NCI-H748 treated with DMSO at 0.1 percent for 48 hours (cell line): ENCODE data around the gene PTTG2.

Experiments
- DNase-seq: peaks from one replicate; lab custom pipeline; 2025; lab: John Stamatoyannopoulos, UW

The PTTG2 gene

DNA sequence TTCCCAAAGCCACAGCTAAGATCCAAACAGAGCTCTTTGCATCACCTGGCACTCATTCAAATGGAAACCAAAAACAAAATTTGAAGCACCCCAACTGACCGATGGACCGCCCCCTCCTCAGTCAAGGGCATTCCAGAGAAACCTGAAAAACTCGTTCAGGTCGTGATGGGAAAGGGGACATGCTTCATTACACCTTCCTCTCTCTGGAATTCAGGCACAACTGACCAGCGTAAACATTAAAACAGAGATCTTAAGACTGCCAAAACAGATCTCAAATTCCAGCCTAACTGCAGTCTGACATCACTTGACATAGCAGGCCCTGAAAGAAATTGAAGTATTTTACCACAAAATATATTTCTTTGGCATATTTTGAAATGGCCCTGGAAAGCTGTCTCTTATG is 28.5 kb downstream of the PTTG2 start:
- no peak for DNase-seq

DNA sequence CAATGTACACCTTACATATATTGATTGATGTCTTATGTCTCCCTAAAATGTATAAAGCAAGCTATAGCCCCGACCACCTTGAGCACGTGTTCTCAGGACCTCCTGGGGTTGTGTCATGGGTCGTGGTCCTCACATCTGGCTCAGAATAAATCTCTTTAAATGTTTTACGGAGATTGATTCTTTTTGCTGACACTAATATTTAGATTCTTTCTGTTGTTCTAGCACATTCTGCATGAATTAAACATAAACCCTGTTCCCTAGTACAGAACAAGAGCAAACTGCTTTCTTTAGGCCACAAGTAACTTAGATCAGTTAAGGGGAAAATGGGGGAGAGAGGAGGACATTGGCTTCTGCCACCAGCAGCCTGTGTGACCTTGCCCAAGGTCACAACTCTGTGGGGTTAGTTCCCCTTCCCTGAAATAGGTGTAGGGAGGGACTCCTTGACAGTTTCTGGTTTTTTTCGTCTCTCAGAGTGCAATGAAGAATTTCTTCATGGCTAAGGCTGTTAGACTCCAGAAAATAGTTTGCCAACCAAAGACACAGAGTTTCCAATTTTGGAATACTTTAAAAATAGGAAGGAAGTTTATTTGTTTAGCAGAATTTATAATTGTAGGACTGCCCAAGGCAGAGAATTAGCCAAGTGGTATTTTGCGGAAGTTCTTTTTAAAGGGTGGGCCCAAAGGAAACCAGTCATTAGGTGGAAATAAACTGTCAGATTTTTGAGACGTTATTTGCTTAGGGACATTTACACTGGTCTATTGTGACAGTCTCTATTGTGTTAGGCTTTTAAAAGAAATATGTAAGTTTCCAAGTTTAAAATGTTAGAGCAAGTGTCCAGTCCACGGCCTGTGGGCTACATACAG is 29.4 kb downstream of the PTTG2 start:
- DNase-seq = no peak

DNA sequence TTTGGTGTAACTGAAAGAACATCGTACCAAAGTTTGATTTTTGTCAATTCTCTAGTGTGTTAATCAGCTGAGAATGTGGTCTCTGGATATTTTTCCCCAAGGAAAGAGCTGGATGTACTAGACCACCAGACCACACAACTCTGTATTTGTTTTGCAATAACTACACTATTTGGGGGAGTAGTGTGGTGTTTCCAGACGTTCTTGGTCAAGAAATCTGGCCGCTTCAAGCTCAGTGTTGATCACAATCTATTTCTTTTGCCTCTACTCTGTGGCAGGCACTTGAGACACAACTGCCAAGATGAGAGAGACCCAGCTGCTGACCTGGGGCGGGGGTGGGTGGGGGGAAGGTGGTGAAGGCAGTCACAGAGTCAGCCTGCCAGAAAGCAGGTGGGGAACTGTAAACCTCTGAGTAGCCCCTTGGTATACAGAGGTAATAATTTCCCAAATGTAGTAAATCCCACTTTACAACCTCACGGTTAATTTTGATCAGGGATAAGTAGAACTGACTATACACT is 30.6 kb downstream of the PTTG2 start:
- no peak for DNase-seq

DNA sequence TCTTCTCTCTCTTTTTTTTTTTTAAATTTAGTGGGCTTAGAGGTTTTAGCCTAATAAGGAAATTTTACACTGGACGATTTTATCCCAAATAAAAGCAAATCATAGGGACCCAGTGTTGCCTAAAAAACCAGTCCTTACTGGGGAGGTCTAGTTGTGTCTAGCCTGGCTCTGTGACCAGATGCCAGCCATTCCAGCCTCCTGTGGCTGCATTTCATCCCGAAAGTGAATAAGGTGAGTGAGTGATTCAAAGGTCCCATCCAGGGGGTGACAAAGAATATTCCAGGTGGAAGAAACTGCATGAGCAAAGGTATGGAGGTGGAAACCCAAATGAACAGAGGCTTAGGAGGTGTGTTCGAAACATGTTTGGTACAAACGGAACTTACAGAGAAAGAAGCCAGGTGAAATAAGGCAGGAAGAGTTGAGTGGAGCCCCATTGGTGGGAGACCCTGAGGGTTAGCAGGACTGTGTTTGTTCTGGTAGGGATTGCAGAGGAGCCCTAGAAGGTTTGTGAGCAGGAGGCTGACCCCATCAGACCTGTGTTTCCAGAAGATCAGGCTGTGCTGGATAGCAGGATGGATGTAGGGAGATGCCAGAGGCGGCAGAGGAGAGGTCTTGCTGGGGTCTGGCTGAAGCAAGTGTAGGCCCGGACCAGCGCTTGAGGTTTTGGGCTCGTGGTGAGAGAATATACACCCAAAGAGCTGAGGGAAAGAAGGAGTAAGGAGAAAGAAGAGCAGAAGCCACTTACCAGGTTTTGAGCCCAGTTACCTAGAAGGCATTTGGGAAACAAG is 31.6 kb downstream of the PTTG2 start:
- no peak for DNase-seq

DNA sequence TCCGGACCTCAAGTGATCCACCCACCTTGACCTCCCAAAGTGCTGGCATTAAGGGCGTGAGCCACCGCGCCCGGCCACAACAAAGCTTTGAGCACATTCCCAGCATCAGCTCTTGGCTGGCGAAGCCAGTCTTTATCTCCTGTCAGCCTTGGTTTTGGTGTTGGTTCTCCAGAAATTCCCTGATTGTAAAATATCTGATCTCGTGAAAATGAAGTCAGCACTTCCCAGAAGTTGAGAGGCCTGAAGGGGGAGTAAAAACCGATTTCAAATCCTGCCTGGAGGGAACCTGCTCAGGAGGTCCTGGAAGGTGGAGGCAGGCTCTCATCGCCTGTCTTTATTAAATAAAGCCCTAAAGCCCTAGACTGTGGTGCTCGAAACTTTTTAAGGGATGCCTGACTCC is 33.6 kb downstream of the PTTG2 start:
- DNase-seq = no peak

DNA sequence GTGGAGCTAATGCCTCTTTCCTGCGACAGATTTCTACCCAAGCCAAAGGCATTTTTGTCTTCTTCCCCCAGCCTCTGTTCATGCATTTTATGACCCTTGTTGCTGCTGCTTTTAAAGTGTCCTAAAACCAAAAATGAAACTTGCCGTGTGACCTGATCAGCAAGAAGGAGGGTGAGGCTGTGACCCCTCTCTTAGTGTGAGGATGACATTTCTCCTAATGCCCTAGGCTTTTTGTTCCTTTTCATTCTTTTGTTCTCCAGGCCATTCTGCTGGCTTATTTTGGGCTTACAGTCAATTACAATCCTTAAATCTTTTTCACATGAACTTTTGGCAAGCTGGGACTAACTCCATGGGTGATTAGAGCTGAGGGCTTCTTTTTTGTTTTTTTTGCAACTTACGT is 34.4 kb downstream of the PTTG2 start:
- DNase-seq = no peak

DNA sequence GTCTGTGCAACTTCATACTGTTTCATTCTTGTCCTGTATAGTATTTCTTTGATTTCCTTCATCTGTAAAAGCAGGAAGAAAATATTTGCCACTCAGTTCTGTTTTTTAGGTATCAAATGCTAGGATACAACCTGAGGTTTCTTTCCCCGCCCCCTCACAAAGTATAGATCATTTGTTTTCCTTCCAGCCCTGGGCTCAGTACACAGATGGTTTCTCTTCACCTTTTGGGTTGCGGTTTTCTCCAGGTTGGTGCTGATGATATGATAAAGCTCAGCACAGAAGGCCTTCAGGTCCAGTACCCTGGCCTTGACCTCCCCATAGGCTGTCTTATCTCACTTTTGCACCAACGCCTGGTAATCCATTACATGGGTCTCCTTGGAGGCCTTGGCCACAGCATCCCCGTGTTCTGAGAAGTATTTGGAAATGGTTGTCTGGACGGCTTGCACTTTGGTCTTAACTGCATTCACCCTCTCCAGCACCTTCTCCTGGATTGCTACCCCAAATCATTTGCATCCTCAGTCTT is 35.2 kb downstream of the PTTG2 start:
- no peak for DNase-seq

DNA sequence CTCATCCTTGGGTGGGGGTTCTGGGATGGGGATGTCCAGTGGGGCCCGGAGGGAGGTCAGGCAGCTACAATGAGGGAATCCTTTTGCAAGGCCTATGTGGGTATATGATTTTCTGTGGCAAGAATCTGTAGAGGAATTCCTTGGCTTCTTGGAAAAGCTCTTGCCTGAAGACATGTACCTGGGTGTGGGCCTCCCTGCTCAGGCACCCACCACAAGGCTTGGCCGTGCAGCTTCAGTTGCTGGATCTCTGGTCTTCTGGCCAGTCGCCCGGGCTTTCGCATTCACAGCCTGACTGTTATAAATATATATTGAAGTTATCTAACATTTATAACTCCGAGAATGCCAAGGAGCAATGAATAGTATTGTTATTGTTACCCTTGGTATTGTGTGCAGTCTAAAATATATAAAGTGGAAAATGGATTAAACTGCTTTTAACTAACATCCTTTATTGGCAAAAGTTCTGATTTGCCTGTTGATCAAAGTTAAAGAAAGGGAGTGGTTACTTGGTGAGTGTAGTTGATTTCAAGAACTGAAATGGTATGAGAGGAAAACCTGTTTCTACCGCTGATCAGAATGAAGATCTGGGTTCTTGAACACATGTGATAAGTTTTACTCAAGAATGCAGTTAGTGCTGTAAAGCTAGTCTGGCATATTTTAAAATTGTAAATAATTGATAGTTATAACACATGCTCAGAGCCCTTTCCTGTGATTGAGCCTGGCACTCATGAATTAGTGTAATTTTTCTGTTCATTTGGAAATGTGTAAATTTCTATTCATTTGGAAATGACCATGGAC is 36.0 kb downstream of the PTTG2 start:
- DNase-seq = no peak

DNA sequence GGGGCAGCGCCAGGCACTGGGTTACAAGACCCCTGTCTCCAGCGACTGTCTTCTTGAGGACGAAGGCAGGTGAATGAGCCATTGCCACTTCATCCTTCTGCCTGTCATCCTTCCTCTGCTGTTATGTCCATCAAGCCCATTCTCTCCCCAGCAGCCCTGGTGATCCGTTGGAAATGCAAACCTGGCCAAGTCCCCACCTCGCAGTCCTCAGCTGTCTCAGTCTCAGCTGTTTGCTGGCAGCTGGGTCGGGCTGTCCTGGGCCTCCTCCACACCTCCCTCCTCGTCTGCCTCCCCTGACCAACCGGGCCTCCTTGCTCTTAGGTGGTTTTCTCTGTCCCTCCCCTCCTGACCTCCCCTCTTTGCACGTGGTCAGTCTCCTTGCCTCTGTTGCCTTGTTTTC is 38.0 kb downstream of the PTTG2 start:
- no peak for DNase-seq

DNA sequence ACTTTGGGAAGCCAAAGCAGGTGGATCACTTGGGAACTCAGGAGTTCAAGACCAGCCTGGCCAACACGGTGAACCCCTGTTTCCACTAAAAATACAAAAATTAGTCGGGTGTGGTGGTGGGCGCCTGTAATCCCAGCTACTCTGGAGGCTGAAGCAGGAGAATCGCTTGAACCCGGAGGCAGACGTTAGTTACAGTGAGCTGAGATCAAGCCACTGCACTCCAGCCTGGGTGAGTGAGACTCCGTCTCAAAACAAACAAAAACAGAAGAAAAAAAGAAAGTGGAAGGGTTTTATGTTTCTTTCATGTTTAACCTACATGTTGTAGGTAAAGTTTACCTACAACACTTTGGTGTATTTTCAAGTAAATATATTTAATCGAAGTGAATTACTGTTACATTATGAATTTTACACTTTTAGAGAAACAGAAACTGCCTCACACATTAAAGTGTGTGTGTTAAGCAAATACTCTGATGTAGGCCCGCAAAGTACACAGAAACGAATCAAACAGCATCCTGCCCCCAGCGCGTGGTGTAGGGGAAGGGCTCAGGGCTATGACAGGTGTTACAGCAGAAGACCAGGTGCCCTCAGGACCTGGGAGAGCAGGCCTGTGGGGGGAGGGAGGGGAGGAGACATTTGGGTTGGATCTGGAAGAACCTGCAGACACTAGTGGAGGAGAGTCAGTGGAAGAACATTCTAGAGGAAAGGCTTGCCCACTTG is 39.0 kb downstream of the PTTG2 start:
- DNase-seq = peak; percentile 11

DNA sequence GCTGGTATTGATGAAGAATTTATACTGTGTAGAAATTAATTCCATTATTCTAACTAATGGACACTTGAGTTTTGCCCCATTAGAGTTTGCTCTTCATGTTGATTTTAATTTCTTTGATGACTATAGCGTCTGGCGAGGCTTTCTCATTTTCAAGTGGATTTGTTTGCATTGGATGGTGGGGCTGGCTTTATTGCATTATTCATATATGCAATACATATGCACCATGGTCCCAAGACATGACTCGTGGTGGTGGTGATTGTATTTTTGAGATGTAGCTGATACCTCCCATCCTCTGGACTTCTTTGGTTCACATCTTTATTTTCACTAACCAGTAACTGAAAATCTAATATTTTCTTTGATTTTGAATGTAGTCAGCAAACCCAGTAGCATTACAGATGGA is 39.8 kb downstream of the PTTG2 start:
- no peak for DNase-seq

DNA sequence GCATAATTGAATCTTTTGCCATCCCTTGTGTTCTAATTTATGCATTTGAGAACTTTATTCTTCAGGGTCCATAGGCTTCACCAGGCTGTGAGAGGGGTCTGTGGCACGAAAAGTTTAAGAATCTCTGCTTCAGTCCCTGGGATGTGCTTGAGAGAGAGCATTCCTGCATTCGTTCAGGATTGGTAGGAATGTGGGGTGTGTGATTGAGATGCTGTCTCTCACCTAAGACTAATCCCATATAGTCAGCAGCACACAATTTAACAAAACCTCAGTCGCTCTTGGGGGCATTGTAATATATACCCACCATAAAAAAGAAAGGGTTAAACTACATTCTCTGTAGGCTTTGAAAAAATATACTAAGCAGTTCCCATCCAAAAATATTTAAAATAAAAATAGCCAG is 41.7 kb downstream of the PTTG2 start:
- DNase-seq = no peak

DNA sequence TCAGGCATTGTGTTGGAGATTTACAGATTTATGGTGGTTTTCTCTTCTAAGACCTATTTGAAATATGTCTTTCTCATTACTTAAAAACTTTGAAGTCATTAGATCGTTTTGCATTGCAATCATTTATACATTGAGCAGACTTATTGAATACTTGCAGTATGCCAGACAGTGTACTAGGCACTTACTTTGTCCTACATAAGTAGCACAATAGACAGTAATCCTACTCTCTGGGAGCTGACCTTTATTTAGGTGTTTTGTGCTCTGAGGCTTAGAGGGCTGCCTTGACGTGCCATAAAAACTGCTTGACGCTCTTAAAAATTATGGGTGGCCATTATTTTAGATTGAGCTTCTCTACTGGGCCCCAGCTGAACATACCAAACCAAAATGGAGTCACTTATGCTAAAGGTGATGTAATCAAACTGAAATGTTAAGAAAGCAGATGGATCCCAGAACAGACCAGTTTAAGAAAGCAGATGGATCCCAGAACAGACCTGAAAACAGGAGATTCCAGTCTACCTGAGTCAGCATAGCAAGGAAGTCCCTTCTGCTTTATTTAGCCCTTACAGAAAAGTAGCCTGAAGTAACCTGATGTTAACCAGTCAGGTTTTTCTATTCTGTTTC is 42.4 kb downstream of the PTTG2 start:
- DNase-seq = no peak

DNA sequence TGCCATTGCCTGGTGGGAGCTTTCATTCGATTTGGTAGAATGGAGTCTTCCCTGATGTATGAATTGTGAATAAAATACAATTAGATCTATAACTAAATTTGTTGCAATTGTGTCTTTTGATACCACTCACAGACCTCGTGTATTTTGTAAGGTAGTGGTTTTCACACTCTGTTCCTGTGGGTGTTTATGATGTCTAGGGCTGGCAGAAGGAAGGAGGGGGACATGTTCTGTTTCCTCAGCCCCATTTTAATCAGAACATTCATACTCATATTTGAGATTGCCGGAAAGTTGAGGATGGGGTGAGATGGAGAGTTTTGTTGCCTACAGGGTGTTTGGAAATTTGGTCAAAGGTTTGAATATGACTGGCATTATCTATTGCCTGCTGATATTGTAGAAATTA is 42.9 kb downstream of the PTTG2 start:
- DNase-seq = no peak

DNA sequence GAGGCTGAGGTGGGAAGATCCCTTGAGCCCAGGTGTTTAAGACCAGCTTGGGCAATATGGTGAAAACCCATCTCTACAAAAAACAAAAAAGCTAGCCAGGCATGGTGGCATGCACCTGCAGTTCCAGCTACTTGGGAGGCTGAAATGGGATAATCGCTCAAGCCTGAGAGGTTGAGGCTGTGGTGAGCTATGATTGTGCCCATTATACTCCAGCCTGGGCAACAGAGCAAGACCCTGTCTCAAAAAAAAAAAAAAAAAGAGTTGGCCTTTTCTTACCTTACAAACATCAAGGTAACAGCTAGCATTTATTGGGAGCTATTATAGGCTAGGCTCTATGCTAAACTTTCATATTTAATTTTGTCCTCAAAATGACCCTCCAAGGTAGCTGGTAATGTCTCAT is 43.4 kb downstream of the PTTG2 start:
- DNase-seq = no peak

DNA sequence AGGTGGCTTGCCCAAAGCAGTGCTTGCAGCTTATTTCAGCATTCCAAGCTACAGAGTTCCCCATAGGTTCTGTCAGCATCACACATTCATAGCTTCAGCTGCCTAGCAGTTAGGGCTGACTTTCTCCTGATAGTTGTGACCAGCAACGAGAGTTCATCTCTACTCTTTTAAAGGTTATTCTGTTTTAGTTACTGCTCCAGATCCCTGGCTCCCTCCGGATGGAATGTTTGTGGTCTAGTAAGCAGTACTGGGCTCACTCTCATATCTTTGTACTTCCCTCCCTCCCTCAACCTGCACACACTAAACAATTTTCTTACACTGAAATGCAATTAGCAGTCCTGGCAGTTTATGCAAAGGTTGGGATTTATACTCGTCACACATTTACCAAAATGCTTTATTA is 43.9 kb downstream of the PTTG2 start:
- no peak for DNase-seq

DNA sequence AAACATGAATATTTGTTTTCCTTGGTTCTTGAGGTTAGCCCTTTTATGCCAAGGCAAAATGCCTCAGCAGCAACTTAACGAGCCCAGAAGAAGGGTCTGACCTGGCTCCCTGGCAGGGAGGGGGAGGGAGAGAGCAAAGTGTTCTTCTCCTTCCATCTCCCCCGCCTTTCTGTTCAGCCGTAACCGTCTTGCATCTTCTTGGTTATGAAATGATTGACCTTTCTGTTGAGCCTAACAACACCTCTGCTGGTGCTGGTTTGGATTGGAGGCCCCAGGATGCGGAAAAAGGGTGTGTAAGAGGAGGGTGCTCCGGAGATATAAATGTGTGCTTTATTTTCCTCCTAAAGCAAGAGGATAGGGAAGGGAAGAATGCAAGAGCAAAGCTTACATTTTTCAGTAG is 44.7 kb downstream of the PTTG2 start:
- no peak for DNase-seq

DNA sequence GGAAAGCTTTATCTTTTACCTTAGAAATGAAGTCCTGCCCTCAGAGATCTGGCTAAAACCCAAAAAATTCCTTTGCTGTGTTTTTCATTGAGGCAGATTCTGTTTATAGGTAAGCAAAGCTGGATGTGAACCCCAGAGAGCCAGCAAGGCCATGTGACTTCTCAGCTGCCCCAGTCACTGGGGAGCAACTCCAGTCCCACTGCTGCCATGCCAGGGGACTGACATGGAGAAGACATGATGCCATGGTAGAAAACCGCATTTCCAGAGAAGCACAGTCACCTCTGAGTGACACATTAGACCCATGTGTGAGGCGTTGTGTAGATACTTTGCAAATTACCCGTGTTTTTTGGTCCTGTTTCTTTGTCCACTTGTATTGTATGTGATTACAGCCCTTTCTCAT is 45.4 kb downstream of the PTTG2 start:
- DNase-seq = no peak

DNA sequence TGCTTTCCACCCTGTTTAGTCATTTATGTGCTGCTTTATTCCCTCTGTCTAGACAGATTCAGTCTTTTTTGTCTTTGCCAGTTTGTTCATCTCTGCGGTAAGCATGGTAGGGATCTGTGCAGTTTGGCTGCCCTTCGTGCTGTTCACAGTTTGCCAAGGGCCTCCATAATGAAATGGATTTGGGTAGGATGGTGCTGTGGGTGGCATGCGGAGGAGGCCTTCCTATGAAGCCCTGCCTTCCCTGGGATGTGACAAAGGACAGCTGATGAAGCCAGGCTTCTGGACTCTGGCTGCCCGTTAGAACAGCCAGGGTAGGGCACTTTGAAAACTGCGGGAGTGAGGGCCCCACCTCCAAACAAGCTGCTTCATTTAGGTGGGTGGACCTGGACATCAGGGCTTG is 47.4 kb downstream of the PTTG2 start:
- DNase-seq = no peak

DNA sequence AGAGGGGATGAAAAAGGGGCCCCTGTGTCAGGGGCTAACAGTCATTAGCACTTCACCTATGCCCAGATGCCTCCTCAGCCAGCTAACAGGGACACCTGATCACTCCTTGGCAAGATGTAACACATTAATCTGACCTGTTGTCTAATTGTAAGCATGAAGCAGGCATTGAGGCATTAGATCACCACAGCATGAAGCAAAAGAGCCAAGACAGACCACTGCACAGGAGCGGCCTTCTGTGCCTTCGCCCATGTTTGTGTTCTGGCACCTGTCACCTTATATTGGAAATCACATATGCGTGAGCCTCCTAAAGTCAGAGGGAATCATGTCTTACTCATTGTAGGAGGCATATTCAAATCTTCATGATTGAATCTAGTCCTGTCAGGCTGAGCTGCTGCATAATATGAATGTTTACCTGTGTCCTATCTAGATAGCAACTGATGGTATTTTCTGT is 48.4 kb downstream of the PTTG2 start:
- no peak for DNase-seq

DNA sequence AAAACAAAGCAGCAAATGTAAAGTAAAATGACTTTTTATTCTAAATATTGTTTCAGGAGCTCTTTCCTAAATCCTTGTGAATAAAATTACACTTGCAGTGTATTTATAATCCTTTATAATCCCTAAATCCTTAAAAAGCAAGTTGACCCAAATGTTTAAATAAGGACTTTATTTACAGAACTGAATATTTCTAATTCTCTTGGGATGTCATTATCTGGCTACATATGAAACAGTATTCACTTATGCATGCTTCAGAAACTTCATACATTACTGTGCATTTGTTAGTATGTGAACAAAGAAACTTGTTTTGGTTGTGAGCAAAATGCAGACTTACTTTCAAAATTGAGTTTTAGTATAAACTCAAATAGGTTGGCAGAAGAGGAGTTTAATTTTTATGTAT is 49.2 kb downstream of the PTTG2 start:
- no peak for DNase-seq
